SK-N-SH (cell line): ENCODE results near the gene GRAMD2A.

Experiments
- CTCF ChIP-seq: fragments of 200-600 bp; sonication (generic); IDR thresholded peaks from 2 replicates; pipeline ENCODE4 v1.6.1; 2017; ENCODE audit warnings: antibody characterized with exemption, mild to moderate bottlenecking, moderate library complexity
- EZH2phosphoT487 ChIP-seq: fragments of 200-600 bp; sonication (generic); IDR thresholded peaks from 2 replicates; pipeline ENCODE4 v1.6.1; 2017; ENCODE audit warnings: low read depth, mixed run types, mild to moderate bottlenecking, antibody characterized with exemption, moderate library complexity, borderline replicate concordance
- GABPA ChIP-seq: IDR thresholded peaks from 2 replicates; pipeline ENCODE4 v1.4.0; 2012; ENCODE audit warnings: low read depth, mild to moderate bottlenecking
- SMC3 ChIP-seq: IDR thresholded peaks from 2 replicates; pipeline ENCODE4 v1.6.1; 2012; ENCODE audit warnings: low read depth, low read length, improper control_type of control experiment
- TAF1 ChIP-seq: IDR thresholded peaks from 2 replicates; pipeline ENCODE4 v1.6.1; 2012; ENCODE audit warnings: low read depth, mild to moderate bottlenecking, low read length, moderate library complexity, borderline replicate concordance
- TCF12 ChIP-seq: IDR thresholded peaks from 2 replicates; pipeline ENCODE4 v1.4.0; 2012

DNA sequence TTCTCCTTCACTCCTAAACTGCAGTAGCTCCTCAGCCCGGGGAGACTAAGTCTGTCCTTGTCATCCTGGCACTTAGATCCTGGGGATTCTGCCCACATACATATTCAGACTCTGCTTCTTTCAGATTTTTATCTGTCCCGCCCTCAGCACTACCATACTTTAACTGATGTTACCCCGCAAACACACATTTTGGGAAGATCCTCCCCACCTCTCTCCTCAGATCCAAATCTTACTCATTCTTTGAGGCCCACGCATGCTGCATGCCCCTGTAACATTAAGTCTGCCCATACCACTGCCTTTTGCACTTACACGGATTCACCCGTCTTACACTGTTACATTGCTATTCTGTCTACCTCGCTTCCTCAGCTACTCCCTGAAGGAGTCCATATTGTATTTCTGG, 43.3 kb downstream of the GRAMD2A start:
- TF ChIP-seq GABPA (no peak), CTCF (no peak), EZH2phosphoT487 (no peak), TCF12 (no peak), SMC3 (no peak), TAF1 (no peak)
